Omental fat pad (tissue), 4 donors: Measurements from ENCODE around the gene MRI1. TPM values are rescaled to one million over a fixed set of nuclear protein-coding genes. Genes with fewer than 3 reads are reported as not detected.
A peak's percentile ranks its signal among the peaks of the same experiment; 100 is the strongest.

Experiments
- ATAC-seq: fragments of 150-250 bp; one replicate; pipeline ENCODE4 v1.9.1; 2016; ENCODE audit warnings: mild to moderate bottlenecking, moderate library complexity; ENCODE audit not compliant: low FRiP score
- DNase-seq: peaks from one replicate; pipeline ENCODE4 v3.0.0-alpha.2; 2019; ENCODE audit warnings: low spot score
- total RNA-seq, 4 donors: library from RNA; depleted of rRNA; stranded (reverse); fragments of >200 nt; gene quantifications; one replicate each; pipeline ENCODE4 v1.1.0, GENCODE V29; 2016
- TF ChIP-seq, protein P1 (sequence below), 3 donors: fragments of 450-650 bp; IDR thresholded peaks; one replicate each; pipeline ENCODE4 v1.5.1; 2016 to 2017; ENCODE audit warnings: antibody characterized with exemption in 3 of 3, mild to moderate bottlenecking in 3 of 3, moderate library complexity in 2 of 3

Gene MRI1
- 10 to 100 TPM; 34.1 to 82.1 (median 38.5) TPM for total RNA-seq

DNA sequence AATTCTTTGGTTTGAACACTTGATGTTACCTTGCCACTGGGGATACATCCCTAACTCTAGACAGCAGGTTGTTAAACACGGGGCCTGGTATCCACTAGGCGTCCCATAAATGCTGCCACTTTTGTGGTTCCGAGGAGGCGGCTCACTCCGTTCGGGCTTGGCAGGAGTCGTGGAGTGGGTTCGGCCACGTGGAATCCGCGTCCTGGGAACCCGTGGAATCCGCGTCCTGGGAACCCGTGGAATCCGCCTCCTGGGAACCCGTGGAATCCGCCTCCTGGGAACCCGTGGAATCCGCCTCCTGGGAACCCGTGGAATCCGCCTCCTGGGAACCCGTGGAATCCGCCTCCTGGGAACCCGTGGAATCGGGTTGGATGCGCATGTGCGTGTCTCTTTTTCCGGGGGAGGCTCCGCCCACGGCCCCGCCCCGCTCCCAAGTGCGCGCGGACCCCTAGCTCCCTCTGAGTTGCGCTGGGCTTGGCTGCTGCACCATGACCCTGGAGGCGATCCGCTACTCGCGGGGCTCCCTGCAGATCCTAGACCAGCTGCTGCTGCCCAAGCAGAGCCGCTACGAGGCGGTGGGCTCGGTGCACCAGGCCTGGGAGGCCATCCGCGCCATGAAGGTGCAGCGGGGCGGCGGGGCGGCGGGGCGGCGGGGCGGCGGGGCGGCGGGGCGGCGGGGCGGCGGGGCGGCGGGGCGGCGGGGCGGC, at the start of gene MRI1:
Gene MRI1, plus strand, starts transcription at position 422 of the 707 bp plus-strand sequence. Its CDS starts 67 bp downstream, at position 489.
- TF ChIP-seq, protein P1, sequence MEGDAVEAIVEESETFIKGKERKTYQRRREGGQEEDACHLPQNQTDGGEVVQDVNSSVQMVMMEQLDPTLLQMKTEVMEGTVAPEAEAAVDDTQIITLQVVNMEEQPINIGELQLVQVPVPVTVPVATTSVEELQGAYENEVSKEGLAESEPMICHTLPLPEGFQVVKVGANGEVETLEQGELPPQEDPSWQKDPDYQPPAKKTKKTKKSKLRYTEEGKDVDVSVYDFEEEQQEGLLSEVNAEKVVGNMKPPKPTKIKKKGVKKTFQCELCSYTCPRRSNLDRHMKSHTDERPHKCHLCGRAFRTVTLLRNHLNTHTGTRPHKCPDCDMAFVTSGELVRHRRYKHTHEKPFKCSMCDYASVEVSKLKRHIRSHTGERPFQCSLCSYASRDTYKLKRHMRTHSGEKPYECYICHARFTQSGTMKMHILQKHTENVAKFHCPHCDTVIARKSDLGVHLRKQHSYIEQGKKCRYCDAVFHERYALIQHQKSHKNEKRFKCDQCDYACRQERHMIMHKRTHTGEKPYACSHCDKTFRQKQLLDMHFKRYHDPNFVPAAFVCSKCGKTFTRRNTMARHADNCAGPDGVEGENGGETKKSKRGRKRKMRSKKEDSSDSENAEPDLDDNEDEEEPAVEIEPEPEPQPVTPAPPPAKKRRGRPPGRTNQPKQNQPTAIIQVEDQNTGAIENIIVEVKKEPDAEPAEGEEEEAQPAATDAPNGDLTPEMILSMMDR (IDR thresholded peaks at IDR 0.05), result no peak
- ATAC-seq (peak; percentile 75), DNase-seq (peak; percentile 65)

DNA sequence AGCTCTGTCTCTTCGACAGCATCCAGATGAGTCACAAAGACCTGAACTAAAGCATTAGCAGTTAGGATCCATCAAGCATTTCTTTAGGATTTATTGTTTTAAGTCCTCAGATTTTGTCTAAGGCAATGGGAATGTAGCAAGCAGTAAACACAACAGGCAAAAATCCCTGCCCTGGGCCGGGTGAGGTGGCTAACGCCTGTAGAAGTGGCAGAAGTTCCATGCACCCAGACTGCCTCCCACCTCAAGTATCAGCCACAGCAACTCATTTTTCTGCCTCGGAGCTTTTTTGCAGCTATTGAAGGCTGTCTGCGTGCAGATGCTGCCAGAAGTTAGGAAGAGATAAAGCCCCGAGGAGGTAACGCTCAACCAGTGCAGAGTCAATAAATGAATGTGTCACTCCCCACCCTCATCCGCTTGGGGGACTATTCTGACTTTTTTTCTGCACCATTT, 47.1 kb upstream of the MRI1 start:
- TF ChIP-seq, protein P1 (IDR thresholded peaks at IDR 0.05), result no peak
- ATAC-seq (no peak), DNase-seq (no peak)

DNA sequence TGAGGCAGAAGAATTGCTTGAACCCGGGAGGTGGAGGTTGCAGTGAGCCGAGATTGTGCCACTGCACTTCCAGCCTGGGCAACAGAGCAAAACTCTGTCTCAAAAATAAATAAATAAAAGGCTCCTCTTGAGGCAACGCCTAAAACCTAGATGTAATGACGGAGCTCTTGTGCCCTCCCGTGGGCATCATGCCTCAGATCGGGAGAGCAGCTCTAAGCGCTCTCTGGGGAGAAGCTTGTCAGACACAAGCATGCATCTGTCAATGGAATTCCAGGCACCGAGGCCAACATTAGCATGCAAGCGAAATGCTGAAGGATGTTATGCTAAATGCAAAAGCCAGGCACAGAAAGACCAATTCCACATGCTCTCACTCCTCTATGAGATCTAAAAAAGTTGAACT, 45.6 kb upstream of the MRI1 start:
- ATAC-seq (peak; percentile 67), DNase-seq (no peak)
- TF ChIP-seq, protein P1 (IDR thresholded peaks at IDR 0.05), result no peak

DNA sequence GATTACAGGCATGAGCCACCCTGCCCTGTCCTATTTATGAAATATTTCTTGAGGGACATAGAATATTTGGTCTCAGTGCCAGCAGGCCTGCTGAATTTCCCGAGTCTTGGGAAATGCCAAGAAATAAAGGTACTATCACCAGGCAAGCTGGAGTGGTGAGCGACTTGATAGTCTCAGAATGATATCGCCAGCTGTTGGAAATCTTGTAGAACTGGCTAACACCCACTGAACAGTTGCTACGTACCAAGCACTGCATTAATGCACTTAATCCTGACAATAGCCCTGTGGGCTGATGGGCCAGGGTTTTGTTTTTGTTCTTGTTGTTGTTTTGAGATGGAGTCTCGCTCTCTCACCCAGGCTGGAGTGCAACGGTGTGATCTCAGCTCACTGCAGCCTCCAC, 42.2 kb upstream of the MRI1 start:
- DNase-seq, result no peak
- TF ChIP-seq, protein P1 (IDR thresholded peaks at IDR 0.05), result no peak
- no peak for ATAC-seq

DNA sequence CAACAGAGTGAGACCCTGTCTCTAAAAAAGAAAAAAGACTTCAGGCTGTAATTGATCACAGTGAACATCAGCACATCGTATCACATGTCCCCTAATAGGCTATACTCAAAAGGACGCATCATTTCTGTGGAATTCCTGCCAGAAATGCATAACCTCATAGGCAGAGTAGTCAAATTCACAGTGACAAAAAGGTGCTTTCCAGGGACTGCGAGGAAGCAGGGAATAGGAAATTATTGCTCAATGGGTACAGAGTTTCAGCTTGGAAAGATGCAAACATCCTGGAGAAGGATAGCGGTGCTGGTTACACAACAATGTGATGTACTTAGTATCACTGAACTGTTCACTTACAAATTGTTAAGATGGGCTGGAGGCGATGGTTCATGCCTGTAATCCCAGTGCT, 41.1 kb upstream of the MRI1 start:
- TF ChIP-seq, protein P1 (IDR thresholded peaks at IDR 0.05), result no peak
- ATAC-seq, result no peak
- no peak for DNase-seq

DNA sequence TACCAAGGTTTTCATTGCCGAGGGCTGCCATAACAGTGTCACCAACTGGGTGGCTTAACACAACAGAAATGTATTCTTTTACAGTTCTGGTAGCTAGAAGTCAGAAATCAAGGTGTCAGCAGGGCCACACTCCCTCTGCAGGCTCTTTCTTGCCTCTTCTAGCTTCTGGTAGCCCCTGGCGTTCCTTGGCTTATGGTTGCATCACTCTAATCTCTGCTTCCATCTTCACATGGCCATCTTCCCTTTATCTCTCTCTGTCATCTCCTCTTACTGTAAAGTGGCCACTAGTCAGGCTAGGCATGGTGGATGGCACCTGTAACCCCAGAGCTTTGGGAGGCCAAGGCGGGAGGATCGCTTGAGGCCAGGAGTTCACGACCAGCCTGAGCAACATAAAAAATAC, 38.0 kb upstream of the MRI1 start:
- no peak for DNase-seq
- TF ChIP-seq, protein P1 (IDR thresholded peaks at IDR 0.05), result no peak
- ATAC-seq, result no peak

DNA sequence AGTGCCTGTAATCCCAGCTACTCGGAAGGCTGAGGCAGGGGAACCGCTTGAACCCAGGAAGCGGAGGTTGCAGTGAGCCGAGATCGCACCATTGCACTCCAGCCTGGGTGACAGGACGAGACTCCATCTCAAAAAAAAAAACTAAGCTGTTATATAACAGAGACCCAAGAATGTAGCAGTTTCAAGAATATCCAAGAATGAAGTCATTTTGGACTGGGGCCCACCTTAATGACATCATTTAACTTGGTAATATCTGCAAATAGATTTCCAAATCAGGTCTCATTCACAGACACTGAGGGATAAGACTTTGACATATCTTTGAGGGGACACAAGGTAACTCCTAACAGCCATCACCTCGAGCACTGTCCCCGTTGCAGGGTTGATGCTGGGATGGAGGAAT, 36.5 kb upstream of the MRI1 start:
- ATAC-seq (no peak), DNase-seq (no peak)
- TF ChIP-seq, protein P1 (IDR thresholded peaks at IDR 0.05), result no peak
